PFSK-1 (cell line): Measurements from ENCODE around the gene SYCE3.

Experiments used
- FOXP2 ChIP-seq: optimal IDR thresholded peaks from 2 replicates; pipeline ENCODE3; 2011; ENCODE audit warnings: borderline replicate concordance, control low read depth, inconsistent platforms; ENCODE audit not compliant: insufficient read depth; ENCODE audit errors: extremely low read length, extremely low read depth
- POLR2AphosphoS5 ChIP-seq: IDR thresholded peaks from 2 replicates; pipeline ENCODE4 v1.6.1; 2012; ENCODE audit warnings: low read depth, mild to moderate bottlenecking, control low read depth, low read length, moderate library complexity
- SIN3A ChIP-seq: IDR thresholded peaks from 2 replicates; pipeline ENCODE4 v1.6.1; 2012; ENCODE audit warnings: mild to moderate bottlenecking, low read length, moderate library complexity, borderline replicate concordance; ENCODE audit not compliant: insufficient read depth
- TAF1 ChIP-seq: IDR thresholded peaks from 2 replicates; pipeline ENCODE4 v1.6.1; 2012; ENCODE audit warnings: low read length, control low read depth, borderline replicate concordance; ENCODE audit not compliant: insufficient read depth
- TF ChIP-seq, protein P1 (sequence below), 2 experiments: IDR thresholded peaks; 2 replicates each; pipeline versions ENCODE4 v1.6.1 to v1.8.0; 2011 to 2012; ENCODE audit warnings: low read depth in 2 of 2, low read length in 2 of 2, control low read depth in 1 of 2, inconsistent platforms in 1 of 2, mild to moderate bottlenecking in 1 of 2, moderate library complexity in 1 of 2; ENCODE audit not compliant: insufficient read depth in 1 of 2

The SYCE3 gene

DNA sequence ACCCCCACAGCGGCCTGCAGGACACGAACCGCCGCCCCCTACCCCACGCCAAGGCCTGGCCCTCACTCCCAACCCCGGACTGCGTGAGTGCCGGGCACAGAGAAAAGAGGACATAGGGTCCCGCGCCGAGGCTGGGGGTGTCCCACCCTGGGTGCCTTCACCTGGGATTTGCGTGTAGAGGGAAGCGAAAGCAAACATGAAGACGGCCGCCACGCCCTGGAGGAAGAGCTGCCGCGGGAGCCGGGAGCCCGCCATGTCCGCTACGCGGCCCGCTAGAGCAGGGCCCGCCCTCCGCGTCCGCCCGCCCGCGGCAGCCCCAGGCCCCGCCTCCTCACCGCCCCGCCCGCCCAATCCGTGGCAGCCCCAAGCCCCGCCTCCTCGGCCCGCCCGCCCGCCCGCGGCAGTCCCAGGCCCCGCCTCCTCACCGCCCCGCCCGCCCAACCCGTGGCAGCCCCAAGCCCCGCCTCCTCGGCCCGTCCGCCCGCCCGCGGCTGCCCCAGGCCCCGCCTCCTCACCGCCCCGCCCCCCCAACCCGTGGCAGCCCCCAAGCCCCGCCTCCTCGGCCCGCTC lies 55.2 kb downstream of the SYCE3 start, which contains the start of gene LMF2:
TSS of gene LMF2 (minus strand) at position 282 of the 570 bp plus-strand sequence. CDS start at position 255, 27 bp downstream.
- no peak for TF ChIP-seq POLR2AphosphoS5
- TF ChIP-seq FOXP2, result no peak
- no peak for TF ChIP-seq TAF1
- TF ChIP-seq, protein P1, sequence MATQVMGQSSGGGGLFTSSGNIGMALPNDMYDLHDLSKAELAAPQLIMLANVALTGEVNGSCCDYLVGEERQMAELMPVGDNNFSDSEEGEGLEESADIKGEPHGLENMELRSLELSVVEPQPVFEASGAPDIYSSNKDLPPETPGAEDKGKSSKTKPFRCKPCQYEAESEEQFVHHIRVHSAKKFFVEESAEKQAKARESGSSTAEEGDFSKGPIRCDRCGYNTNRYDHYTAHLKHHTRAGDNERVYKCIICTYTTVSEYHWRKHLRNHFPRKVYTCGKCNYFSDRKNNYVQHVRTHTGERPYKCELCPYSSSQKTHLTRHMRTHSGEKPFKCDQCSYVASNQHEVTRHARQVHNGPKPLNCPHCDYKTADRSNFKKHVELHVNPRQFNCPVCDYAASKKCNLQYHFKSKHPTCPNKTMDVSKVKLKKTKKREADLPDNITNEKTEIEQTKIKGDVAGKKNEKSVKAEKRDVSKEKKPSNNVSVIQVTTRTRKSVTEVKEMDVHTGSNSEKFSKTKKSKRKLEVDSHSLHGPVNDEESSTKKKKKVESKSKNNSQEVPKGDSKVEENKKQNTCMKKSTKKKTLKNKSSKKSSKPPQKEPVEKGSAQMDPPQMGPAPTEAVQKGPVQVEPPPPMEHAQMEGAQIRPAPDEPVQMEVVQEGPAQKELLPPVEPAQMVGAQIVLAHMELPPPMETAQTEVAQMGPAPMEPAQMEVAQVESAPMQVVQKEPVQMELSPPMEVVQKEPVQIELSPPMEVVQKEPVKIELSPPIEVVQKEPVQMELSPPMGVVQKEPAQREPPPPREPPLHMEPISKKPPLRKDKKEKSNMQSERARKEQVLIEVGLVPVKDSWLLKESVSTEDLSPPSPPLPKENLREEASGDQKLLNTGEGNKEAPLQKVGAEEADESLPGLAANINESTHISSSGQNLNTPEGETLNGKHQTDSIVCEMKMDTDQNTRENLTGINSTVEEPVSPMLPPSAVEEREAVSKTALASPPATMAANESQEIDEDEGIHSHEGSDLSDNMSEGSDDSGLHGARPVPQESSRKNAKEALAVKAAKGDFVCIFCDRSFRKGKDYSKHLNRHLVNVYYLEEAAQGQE (IDR thresholded peaks at IDR 0.05; ENCODE audit: insufficient read depth in 1 of 2, low read depth in 2 of 2, low read length in 2 of 2), result no peak
- TF ChIP-seq SIN3A, result no peak

DNA sequence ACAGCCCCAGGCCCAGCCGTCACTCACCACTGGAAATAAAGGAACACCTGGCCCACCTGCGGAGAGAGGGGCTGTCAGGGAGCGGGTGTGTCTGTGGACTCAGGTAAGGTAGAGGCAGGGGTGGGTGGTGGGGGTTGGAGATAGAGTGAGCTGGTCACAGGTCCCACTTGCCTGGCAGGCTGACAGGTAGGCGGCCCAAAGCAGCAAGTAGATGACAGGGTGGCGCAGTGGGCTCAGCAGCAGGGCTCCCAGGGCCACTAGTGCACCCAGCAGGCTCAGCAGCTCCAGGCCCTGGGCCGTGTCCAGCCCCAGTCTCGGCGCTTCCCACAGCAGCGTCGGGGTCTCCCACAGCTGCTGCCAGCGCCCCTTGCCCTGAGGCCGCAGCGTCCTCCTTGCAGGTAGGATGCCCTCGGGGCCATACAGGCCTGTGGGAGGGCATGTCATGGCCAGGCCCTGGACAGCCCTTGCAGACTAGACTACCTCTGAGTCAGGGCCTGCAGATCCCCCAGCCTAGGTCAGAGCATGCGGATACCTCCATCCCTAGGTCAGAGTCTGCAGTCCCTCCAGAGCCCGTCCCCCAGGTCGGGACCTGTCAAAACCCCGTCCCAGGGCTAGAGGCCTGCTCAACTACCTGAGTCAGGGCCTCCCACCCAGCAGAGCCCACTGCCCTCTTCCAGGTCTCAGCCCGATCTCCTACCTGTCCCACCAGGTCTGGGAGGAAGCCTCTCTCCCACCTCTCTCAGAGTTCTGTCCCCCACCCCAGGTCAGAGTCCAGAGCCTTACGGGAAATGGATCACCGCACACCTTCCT lies 55.9 kb downstream of the SYCE3 start:
- TF ChIP-seq TAF1 (no peak), POLR2AphosphoS5 (no peak), SIN3A (no peak), FOXP2 (no peak)
- TF ChIP-seq, protein P1 (IDR thresholded peaks at IDR 0.05; ENCODE audit: insufficient read depth in 1 of 2, low read depth in 2 of 2, low read length in 2 of 2), result no peak

- TF ChIP-seq FOXP2 (no peak), POLR2AphosphoS5 (no peak), SIN3A (no peak), TAF1 (no peak)
- TF ChIP-seq, protein P1 (IDR thresholded peaks at IDR 0.05; ENCODE audit: insufficient read depth in 1 of 2, low read depth in 2 of 2, low read length in 2 of 2), result no peak
Measured at GRCh38 chr22:50505776-50506610, 56.7 kb downstream of the SYCE3 start.

GRCh38 chr22:50505276-50505775 lies 57.4 kb downstream of the SYCE3 start:
- TF ChIP-seq POLR2AphosphoS5 (no peak), FOXP2 (no peak), SIN3A (no peak), TAF1 (no peak)
- TF ChIP-seq, protein P1 (IDR thresholded peaks at IDR 0.05; ENCODE audit: insufficient read depth in 1 of 2, low read depth in 2 of 2, low read length in 2 of 2), result no peak
